GM18499 (cell line): ENCODE results near the gene CLCN7.

Source experiments
- ATAC-seq: cut with Tn5 transposase; IDR thresholded peaks from one replicate; pipeline ENCODE4 v1.9.1; 2021; ENCODE audit warnings: moderate number of reproducible peaks; ENCODE audit not compliant: insufficient read depth, unreplicated experiment

CLCN7 gene

DNA sequence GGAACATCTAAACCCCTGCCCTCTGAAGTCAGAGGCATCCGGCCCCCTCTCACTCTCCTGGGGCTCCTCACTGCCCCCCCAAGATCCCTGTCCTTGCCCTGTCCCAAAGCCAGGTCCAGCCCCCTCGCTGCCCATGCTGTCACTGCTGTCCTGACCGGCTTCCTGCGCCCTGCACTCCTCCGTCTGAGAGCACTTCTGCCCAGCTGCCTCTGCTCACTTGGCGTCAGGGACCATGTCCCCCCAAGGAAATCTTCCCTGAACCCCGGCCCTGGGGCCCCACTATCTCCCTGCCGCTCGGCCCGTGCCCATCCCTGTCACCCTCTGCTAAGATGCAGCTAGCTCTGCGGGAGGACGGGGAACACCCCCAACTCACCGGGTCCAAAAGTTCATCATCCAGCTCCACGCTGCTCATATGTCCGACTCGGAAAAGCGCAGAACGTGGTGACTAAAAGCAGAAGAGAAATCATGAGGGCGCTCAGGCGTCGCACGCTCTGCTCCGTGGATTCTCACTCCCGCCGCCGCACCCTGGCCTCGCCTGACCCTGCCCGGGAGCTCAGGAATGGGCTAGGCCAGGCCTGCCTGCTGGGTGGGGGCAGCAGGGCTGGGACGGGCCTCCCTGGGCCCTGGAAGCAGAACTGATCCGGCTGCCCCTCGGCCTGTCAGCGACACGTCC lies 9.8 kb downstream of the CLCN7 start:
- no peak for ATAC-seq

DNA sequence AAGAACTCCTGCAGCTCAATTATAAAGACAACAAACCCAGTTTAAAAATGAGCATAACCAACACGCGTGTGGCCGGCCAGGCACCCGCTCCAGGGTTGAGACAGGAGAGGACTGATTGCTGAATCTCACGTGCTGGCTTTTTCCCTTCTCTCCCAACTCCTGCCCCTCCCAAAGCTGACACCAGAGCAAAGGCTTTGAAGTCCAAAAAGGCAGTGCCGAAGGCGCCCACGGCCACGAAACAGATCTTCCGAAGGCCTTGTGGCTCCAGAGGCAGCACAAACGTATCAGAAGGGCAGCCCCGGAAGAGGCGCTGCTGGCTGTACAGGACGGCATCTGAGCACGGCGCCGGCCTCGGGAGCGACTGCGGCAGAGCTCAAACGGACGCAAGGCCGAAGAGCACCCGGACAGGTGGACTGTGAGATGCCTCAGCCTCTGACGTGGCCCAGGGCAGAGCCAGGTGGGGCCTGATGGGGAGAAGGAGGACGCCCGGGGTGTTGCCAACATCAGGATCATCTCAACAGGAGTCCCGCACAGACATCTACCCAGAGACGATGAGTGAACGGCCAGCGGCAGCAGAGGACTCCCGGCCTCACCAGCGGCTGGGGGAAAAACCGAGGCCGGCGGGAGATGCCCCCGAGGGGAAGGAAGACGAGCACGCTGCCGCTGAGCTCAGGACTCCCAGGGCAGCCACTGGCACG lies 10.5 kb downstream of the CLCN7 start:
- ATAC-seq: no peak

DNA sequence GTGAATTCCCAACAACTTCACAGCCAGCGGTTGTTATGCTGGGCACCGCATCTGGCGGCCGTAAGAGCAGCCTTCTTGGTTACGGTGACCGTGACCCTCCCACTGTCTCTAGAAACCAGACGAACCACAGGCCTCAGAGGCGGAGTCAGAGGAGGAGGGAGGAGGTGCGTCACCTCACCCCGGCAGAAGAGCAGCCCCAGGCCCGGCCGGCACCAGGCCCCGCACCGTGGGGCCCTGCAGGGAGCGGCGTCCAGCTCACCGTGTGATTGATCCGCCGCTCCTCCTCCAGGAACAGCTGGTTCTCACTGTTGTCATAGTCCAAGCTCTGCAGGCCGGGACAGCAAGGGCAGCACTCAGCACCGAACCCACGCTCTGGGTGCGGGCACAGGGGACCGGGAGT lies 13.7 kb downstream of the CLCN7 start:
- ATAC-seq: no peak

DNA sequence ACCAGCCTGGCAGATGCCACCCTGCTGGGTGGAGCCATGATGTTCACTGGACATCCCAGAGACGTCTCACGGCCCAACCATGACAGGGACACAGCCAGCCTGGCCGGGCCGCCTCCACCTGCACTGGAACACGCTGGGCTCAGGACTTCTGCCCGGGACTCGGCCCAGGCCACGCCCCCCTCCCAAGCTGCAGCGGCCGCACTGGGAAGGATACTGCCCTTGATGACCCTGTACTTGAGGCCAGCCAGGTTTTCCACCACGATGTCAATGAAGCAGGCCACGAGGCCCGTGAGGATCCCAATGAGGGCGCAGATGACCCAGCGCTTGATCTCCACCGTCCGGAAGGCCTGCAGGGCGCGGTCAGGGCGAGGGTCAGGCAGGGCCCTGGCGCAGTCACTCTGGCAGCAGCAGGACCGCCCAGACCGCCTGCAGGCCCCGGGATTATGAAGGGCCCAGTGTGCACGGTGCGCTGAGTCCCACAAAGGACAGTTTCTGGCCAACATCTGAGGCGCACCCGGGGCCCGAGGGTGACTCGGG lies 14.2 kb downstream of the CLCN7 start:
- ATAC-seq: no peak

DNA sequence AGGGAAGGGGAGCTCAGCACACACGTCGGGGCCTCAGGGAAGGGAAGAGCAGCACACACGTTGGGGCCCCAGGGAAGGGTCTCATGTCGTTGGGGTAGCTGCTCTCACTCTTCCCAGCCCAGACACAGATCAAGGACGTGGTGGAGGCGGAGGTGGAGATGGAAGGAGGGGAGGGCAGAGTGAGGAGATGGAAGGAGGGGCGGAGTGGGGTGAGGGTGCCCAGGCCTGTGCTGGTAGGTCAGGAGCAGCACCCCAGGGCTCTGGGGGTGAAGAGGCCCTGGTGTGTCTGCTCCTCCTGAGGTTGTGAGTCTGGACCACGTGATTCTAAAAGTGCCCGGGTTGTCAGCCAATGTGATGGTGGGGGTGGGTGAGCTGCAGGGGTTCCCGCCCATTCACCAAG lies 14.9 kb downstream of the CLCN7 start:
- ATAC-seq: no peak

DNA sequence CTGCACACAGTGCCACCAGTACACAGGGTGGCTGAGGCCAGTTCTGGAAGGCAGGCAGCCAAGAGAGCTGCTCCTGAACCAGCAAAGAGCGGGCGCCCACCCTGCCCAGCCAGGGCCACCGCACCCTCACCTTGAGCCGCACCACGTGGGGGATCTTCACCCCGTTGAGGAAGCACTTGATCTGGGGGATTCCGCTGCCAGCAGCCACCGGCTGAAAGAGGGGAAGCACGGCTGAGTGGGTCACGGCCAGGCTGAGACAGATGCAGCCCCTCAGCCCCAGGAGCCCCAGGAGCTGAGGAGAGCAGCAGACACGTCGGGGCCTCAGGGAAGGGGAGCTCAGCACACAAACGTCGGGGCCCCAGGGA lies 15.9 kb downstream of the CLCN7 start:
- no peak for ATAC-seq

DNA sequence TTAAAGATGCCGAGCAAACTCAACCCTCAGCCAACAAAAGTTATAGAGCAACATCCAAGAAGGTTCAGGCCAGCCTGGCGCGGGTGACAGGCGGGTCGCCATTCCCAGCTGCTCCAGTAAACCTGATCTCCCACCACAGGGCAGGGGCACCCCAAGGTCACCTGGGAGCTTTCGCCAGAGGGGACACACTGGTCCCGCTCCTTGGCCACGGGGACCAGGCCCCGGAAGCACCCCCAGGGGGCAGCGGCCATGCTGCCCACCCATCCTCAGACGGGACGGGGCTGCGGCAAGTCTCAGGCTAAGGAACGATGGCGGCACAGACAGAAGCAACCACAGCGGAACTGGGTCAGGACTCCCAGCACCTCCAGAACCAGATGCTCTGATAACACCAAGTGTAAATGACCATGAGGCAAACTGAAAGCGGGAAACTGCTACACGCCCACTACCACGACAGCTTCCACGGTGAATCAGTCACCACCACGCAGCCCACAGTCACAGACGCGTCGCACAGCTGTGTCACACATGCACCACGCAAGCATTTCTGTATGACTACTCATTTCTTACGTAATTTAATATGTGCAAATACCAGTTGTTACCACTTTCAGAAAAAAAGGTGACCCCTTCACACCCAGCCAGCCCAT lies 16.4 kb downstream of the CLCN7 start:
- ATAC-seq: no peak

DNA sequence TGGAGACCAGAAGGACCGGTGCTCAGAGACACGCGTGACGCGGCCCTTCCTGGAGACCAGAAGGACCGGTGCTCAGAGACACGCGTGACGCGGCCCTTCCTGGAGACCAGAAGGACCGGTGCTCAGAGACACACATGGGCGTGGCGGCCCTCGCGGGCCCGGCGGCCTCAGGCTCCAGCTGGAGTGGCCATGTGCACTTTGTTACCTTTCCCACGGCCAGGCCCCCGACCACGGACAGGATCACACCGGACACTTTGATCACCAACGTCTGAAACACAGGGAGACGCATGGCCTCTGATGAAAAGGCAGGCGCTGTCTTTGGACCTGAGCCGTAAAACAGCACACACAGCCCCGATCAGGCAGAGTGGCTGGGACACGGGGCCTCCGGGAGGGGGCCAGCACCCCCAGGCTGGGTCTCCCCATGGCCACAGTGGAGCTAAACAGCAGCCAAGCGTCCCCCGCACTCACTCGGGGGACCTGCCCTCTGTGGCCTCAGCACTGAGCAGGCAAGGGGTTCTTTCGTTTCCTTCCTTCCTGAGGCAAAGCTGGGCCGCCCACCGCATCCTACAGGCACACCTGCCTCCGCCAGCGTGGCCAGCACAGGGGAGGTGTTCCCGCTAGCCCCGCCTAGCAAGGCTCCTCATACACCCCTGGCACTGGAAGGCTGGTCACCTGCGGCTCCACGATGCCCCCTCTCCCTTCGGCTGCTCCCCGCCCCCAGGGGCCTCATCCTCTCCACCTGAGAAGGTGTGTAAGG lies 17.2 kb downstream of the CLCN7 start:
- no peak for ATAC-seq

DNA sequence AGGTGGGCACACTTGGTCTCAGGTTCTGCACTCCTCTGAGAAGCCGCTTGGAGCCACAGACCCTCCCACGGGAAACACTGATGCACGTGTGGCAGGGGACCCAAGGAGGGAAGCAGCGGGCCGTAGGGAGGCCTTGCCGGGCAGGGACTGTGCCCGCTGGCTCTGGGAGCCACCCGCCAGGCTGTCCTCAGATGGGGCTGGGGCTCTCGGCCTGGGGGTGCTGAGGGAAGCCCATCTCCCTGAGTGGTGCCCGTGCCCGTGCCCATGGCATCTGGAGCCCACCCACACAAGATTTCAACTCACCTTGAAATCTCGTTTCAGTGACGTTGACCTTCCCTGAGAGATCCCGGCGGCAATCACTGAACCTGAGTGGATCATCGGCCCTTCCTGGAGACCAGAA lies 17.9 kb downstream of the CLCN7 start:
- no peak for ATAC-seq

DNA sequence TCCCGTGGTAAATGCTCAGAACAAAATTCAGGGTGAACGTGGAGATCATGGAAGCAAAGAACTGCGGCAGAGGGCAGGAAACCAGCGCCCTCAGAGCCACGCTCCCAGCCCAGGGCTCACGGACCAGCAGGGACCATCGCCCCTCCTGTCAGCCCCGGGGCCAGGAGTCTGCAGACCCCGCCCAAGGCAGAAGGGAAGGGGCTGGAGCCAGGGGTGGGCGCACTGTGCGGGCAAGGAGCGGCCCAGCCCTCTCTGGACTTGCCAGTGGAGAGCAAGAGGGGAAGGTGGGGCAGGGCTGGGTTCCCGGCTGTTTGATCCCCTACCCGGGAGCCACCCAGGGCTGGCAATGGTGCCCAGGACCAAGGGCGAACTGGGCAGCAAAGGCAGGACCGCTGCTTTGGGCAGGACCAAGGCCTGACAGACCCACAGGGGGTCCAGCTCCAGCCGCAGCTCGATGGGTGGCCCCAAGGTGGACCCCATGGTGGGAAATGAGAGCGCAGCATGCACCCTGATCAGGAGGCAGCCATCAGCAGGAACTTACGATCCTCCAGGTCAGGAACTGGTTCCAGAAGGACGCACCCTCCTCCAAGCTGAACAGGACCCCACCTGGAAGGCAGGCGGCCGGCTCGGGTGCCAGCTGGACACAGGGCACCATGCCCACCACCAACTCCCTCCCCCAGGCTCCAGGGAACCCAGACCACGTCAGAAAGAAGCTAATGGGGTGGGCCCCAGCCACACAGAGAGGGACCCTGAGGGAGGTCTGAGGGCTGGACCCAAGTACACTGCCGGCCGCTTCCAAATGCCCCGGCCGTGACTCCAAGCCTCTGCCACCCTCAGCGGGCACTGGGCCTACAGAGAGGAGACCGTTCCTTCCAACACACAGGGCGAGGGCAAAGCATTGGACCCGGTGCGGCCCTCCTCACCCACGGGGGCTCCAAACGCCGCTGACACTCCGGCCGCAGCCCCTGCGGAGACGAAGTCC lies 19.3 kb downstream of the CLCN7 start:
- no peak for ATAC-seq

DNA sequence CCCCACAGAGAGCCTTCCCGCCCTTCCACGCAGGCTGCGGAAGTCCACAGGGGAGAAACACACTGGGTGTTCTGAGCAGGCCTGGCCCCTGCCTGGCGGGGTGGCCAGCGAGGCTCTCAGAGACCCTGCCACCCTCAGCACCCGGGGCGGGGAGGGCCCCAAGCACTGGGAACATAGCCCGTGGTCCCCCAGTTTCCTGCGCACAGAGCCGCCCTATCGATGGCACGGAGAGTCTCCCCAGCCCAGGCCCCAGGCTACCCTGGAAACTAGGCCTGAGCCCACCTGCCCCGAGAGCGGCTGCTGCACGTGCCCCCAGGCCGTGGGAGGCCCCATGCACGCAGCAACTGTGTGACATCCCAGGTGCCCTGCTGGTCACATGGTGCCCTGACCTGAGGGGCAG lies 20.3 kb downstream of the CLCN7 start:
- no peak for ATAC-seq

DNA sequence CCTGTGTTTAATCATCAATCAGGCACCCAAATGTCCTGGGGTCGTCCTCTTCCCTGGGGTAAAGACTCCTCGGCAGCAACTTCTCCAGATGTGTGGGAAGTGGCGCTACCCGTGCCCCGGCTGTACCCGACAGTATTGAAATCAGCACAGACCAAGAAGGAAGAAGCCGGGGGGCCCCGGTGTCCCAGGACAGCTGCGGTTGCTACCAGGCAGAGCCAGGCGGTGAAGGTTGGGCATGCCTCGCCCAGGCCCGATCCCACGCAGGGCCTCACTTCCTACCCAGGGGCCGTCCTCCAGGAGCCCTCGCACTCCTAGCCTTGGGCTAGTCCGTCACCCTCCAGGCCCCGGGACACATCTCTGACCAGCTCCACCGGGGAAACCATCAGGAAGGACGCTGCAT lies 21.5 kb downstream of the CLCN7 start:
- no peak for ATAC-seq

DNA sequence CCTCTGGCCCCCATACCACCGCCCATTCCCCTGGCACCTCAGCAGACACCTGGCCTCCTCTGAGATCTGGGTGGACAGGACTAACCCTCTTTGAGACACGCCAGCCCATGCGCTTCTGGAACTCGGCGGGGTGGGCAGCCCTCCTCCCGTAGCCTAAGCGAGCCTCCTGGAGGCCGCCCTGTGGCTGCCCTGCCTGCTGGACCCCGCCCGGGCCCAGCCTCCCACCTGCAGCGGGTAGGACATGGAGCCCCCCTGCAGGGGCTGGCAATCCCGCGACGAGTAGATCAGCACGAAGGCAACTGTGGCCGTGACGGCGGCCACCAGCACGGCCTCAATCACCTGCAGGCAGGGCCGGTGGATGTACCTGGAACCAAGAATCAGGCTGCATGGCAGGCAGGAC lies 22.3 kb downstream of the CLCN7 start:
- no peak for ATAC-seq

DNA sequence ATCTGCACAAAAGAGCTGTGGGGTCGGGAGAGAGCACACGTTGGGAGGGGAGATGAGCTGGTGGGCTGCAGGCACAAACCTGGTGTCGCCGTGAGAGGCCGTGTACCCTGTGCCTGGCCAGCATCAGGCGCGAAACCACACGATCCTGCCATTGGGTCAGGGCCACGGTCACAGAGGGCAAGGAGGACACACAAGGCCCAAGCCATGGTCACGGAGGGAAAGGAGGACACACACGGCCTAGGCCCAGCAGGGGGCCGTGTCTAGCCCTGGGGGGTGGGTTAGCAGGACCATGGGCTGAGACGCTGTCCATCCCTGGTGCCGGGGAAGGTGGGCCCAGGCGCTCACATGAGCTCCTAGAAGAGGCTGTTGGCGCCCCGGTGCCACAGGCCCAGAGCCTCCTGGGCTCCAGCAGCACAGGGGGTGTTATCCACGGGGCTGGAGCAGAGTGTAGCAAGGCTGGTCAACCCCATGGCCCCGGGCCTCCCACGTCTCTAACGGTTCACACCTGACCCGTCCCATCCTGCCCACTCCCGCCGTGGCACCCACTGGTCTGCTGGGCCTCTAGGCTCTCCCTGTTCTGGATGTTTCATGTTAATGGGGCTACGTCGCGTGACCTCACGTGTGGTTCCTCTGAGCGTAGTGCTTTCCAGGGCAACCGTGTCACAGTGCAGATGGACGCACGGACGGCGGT lies 23.0 kb downstream of the CLCN7 start:
- ATAC-seq: no peak

DNA sequence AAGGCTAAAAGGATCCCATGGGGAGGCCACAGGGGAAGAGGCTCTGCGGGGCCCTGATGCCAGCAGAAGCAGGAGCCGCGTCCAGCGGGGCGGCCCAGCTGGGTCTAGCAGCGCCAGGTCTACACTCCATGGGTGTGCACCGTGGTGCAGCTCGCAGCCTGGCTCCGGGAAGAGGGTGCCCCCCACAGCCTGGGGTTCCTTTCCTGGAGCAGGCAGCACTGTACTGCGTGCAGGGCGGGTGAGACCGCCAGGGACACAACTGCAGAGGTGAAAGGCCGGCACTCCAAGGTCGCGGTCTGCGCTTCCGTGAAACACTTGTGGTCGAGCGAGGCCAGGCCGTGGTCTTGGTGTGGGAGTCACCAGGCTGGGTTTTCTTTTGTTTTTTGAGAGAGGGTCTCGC lies 24.0 kb downstream of the CLCN7 start:
- ATAC-seq: no peak

DNA sequence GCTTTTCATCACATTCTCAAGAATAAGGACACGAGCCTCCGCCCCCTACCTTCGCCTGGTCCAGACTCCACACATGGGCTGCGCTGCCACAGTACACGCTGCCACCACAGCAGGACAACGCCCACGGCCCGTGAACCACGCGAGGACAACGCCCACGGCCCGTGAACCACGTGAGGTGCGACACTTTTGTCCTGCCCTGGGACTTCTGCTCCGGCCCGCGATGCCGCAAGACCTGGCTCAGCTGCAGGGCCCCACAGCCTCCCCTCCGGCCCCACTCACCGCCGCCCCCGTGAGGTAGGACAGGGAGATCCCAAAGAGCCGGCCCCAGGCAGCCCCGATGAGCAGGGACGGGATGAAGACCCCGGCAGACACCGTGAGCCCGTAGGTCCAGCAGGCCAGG lies 24.6 kb downstream of the CLCN7 start:
- no peak for ATAC-seq

DNA sequence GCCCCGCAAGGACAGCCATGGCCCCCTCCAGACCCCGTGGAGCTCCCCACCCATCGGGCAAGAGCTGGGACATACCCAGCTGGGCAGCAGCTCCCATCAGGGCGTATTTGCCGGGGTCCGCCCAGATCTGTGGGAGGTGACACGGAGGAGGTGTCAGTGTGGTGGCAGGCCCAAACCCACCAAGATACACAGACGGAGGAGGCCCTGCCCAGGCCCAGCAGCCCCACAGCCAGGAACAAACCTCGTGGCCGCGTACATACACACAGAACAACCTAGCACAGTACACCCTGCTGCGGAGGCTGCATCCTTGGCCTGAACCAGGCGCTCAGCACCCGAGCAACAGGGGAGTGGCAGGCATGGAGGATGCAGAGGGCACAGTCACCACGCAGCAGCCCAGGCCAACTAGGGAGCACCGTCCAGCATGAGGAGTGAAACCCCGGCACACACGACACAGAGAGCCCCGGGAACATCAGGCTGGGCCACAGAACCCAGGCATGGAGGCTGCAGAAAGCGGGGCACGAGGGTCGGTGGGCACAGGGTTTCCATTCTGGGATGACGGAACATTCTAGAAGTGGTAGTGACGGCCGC lies 25.5 kb downstream of the CLCN7 start:
- ATAC-seq: no peak

DNA sequence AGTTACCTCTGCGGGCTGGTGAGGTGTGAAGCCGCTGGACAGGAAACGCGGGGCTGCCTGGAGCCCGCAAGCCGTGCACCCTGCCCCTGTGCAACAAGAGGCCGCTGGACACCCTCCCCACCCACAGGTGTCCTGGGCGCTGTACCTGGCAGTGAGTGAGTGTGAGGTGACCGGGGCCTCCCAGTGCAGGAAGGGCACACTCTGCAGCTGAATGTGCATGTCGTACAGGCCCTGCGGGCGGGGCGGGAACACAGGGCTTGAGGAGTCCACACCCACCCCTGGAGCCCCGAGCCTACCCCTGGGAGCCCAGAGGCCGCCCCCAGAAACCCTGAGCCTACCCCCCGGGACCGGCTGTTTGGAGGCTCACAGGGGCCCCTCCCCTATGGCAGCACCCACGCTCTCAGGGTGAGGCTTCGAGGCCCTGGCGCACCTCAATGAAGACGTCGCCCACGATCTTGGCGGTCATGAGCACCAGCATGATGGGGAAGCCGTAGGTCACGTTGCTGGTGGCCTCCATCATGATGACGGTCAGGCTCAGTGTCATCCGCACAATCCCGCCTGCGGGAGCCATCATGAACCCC lies 26.2 kb downstream of the CLCN7 start:
- no peak for ATAC-seq
